Stimulated activated naive CD8-positive, alpha-beta T cell treated with anti-CD3 and anti-CD28 coated beads, Interleukin-15, Interleukin-2, amounts not matched to agents 100 ng/mL and 50 ng/mL, for 24 hours (primary cell): Measurements from ENCODE around the gene CNIH4.
"Not testable (repeated sequence)": the region's sequence is repeated elsewhere in the genome, so short reads cannot be mapped to it uniquely, and the experiment has no call there.

Experiments
- H3K27ac Mint-ChIP-seq: one replicate; pipeline ENCODE4 v1.8.0; 2021; ENCODE audit warnings: mild to moderate bottlenecking, mixed read lengths
- H3K27me3 Mint-ChIP-seq: one replicate; pipeline ENCODE4 v1.8.0; 2021; ENCODE audit warnings: mixed read lengths
- H3K36me3 Mint-ChIP-seq: one replicate; pipeline ENCODE4 v1.8.0; 2021; ENCODE audit warnings: low read depth, mixed read lengths
- H3K4me1 Mint-ChIP-seq: one replicate; pipeline ENCODE4 v1.8.0; 2021; ENCODE audit warnings: low read depth, mixed read lengths
- H3K4me3 Mint-ChIP-seq: one replicate; pipeline ENCODE4 v1.8.0; 2021; ENCODE audit warnings: mild to moderate bottlenecking, mixed read lengths
- H3K9me3 Mint-ChIP-seq: one replicate; pipeline ENCODE4 v1.8.0; 2021; ENCODE audit warnings: mixed read lengths

CNIH4 gene

GRCh38 chr1:224404916-224405603, 48.4 kb downstream of the CNIH4 start:
- no peak overlapping the region for H3K4me3 Mint-ChIP-seq
- no peak overlapping the region for H3K27ac Mint-ChIP-seq

GRCh38 chr1:224405604-224405970, 48.9 kb downstream of the CNIH4 start:
- Mint-ChIP-seq H3K27ac (peak overlapping the region; percentile 69), H3K4me1 (peaks cover 41% of the 10 kb centered on the region), H3K27me3 (no peaks in the 10 kb centered on the region), H3K9me3 (no peaks in the 10 kb centered on the region), H3K4me3 (no peak overlapping the region), H3K36me3 (peaks cover 65% of the 10 kb centered on the region)

More at GRCh38 chr1:224404916-224405603, 48.4 kb downstream of the CNIH4 start:
- H3K9me3 Mint-ChIP-seq, result no peaks in the 10 kb centered on the region
- H3K27me3 Mint-ChIP-seq, result no peaks in the 10 kb centered on the region
- peaks cover 65% of the 10 kb centered on the region for H3K36me3 Mint-ChIP-seq
- H3K4me1 Mint-ChIP-seq, result peaks cover 41% of the 10 kb centered on the region

- Mint-ChIP-seq H3K9me3 (no peaks in the 10 kb centered on the region), H3K27ac (peak overlapping the region; percentile 69), H3K4me3 (no peak overlapping the region), H3K36me3 (peaks cover 63% of the 10 kb centered on the region), H3K4me1 (peaks cover 41% of the 10 kb centered on the region), H3K27me3 (no peaks in the 10 kb centered on the region)
These were observed 49.5 kb downstream of the CNIH4 start for GRCh38 chr1:224406216-224406615.

GRCh38 chr1:224407571-224408293, 51.1 kb downstream of the CNIH4 start:
- no peaks in the 10 kb centered on the region for H3K27me3 Mint-ChIP-seq
- peaks cover 67% of the 10 kb centered on the region for H3K36me3 Mint-ChIP-seq
- H3K27ac Mint-ChIP-seq, result no peak overlapping the region
- H3K4me3 Mint-ChIP-seq, result no peak overlapping the region
- H3K4me1 Mint-ChIP-seq, result peaks cover 39% of the 10 kb centered on the region
- no peaks in the 10 kb centered on the region for H3K9me3 Mint-ChIP-seq

- Mint-ChIP-seq H3K9me3 (no peaks in the 10 kb centered on the region), H3K27ac (no peak overlapping the region), H3K36me3 (peaks cover 70% of the 10 kb centered on the region), H3K4me3 (no peak overlapping the region), H3K27me3 (no peaks in the 10 kb centered on the region), H3K4me1 (peaks cover 38% of the 10 kb centered on the region)
These were observed 51.6 kb downstream of the CNIH4 start for GRCh38 chr1:224408294-224408590.

- H3K4me3 Mint-ChIP-seq, result no peak overlapping the region
- no peak overlapping the region for H3K27ac Mint-ChIP-seq
- H3K36me3 Mint-ChIP-seq, result peaks cover 62% of the 10 kb centered on the region
These were observed 55.1 kb downstream of the CNIH4 start for GRCh38 chr1:224411766-224412165.

GRCh38 chr1:224420106-224420505, 63.4 kb downstream of the CNIH4 start:
- Mint-ChIP-seq H3K9me3 (no peaks in the 10 kb centered on the region), H3K27me3 (no peaks in the 10 kb centered on the region), H3K4me3 (no peak overlapping the region), H3K27ac (no peak overlapping the region), H3K36me3 (peaks cover 87% of the 10 kb centered on the region), H3K4me1 (peaks cover 11% of the 10 kb centered on the region)

More at GRCh38 chr1:224411766-224412165, 55.1 kb downstream of the CNIH4 start:
- H3K9me3 Mint-ChIP-seq, result no peaks in the 10 kb centered on the region
- no peaks in the 10 kb centered on the region for H3K27me3 Mint-ChIP-seq
- H3K4me1 Mint-ChIP-seq, result peaks cover 26% of the 10 kb centered on the region

GRCh38 chr1:224425279-224425884, 68.7 kb downstream of the CNIH4 start:
- Mint-ChIP-seq H3K27me3 (no peaks in the 10 kb centered on the region), H3K4me1 (peaks cover 41% of the 10 kb centered on the region), H3K9me3 (no peaks in the 10 kb centered on the region), H3K36me3 (peaks cover 80% of the 10 kb centered on the region), H3K4me3 (peak overlapping the region; percentile 14), H3K27ac (peak overlapping the region; percentile 29)

GRCh38 chr1:224426869-224427268, 70.2 kb downstream of the CNIH4 start:
- peaks cover 79% of the 10 kb centered on the region for H3K36me3 Mint-ChIP-seq
- not testable (repeated sequence) for H3K27ac Mint-ChIP-seq, H3K4me3 Mint-ChIP-seq, H3K9me3 Mint-ChIP-seq, H3K27me3 Mint-ChIP-seq
- peaks cover 53% of the 10 kb centered on the region for H3K4me1 Mint-ChIP-seq

GRCh38 chr1:224427346-224427745, 70.7 kb downstream of the CNIH4 start:
- H3K36me3 Mint-ChIP-seq, result peaks cover 77% of the 10 kb centered on the region

GRCh38 chr1:224428713-224429112, 72.0 kb downstream of the CNIH4 start:
- H3K27me3 Mint-ChIP-seq, H3K27ac Mint-ChIP-seq, H3K4me3 Mint-ChIP-seq, H3K9me3 Mint-ChIP-seq: not testable (repeated sequence)
- peaks cover 76% of the 10 kb centered on the region for H3K36me3 Mint-ChIP-seq
- H3K4me1 Mint-ChIP-seq, result peaks cover 67% of the 10 kb centered on the region

More at GRCh38 chr1:224427346-224427745, 70.7 kb downstream of the CNIH4 start:
- Mint-ChIP-seq H3K27ac (no peak overlapping the region), H3K27me3 (no peaks in the 10 kb centered on the region), H3K4me1 (peaks cover 55% of the 10 kb centered on the region), H3K4me3 (no peak overlapping the region), H3K9me3 (no peaks in the 10 kb centered on the region)
